Hematopoietic multipotent progenitor cell treated with erythropoietin and hydrocortisone succinate and interleukin-3 and kit ligand, for 17 days (in vitro differentiated cells): ENCODE results near the gene VEPH1.
"Not testable (repeated sequence)": the region's sequence is repeated elsewhere in the genome, so short reads cannot be mapped to it uniquely, and the experiment has no call there.

Source experiments
- DNase-seq: peaks from one replicate; pipeline ENCODE4 v3.0.0-alpha.2; 2015; ENCODE audit warnings: low spot score

The VEPH1 gene

DNA sequence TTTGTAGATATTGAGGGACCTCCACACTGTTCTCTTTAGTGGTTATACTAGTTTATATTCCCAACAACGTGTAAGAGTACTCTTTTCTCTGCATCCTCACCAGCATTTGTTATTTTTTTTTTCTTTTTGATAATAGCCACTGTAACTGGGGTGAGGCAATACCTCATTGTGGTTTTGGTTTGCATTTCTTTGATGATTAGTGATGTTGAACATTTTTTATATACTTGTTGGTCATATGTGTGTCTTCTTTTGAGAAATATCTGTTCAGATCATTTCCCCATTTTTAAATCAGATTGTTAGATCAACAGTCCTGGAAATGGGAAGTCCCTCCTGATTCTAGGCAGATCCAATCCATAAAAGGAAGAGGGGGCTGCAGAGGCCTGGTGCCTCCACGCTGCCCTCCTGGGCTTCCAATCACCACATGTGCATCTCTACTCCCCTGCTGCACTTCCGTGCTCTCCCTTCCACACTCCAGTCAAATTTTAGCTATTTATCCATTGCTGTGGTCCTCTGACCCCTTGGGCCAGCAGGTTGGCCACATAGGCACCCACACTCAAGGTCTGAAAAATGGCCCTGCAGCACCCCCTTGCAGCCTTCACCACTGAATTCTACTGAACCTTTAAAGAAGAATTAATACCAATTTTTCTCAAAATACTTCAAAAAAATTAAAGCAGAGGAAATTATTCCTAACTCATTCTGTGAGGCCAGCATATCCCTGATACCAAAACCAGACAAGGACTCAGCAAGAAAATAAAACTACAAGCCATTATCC, 154.7 kb downstream of the VEPH1 start:
- not testable (repeated sequence) for DNase-seq

DNA sequence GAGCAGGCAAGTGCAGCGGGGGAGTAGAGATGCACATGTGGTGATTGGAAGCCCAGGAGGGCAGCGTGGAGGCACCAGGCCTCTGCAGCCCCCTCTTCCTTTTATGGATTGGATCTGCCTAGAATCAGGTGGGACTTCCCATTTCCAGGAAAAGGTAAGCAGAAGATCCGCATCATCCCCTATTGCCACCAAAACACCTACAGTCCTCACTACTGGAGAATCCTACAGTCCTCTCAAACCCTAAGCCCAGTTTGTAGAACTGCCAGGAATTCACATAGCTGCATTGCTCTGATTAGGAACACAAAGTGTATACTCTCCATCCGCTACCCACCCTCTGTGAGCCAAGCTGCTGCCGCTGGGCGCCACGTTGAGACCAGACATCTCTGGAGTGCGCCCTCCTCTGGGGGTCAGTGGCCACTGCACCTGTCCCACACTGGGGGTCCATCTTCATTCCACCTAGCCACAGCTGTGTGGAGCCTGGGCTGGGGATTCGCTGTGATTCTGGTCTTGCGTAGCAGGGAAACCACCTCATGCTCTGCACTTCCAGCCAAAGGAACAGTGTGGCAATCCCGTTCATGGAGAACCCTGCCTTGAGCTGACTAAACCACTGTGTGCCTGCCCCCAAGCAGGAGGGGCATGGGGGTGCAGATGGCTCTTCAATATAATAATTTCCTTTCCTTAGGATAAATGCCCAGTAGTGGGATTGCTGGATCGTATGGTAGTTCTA, 155.5 kb downstream of the VEPH1 start:
- no peak for DNase-seq

DNA sequence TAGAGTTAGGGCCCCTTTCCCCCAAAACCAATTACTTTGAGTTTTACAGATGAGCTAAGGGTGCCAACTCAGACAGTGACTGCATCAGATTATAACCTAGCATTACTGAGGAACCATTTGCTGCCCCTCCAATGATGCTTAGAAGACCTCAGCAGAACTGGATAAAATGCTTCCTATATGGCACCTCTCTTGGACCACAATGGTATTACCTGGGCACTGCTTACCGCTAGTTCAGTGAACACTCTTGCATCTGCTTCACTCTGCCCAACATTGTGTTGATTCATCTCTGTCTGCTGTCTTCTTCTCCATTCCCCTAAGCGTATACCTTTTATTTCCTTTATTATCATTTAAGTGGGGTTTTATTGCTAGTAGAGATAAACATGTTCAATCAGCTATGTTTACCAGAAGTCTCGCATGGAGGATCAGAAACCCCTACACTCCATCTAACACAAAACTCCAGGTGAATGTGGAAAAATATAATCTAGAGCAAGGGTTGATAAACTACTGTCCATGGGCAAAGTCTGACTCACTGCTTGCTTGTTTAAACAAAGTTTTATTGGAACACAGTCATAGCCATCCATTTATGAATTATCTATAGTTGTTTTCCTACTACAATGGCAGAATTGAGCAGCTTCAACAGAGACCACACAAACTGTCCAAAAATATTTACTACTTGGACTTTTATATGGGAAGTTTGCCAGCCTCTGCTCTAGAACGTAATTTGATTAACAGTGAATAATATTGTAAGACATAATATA, 166.8 kb downstream of the VEPH1 start:
- no peak for DNase-seq

DNA sequence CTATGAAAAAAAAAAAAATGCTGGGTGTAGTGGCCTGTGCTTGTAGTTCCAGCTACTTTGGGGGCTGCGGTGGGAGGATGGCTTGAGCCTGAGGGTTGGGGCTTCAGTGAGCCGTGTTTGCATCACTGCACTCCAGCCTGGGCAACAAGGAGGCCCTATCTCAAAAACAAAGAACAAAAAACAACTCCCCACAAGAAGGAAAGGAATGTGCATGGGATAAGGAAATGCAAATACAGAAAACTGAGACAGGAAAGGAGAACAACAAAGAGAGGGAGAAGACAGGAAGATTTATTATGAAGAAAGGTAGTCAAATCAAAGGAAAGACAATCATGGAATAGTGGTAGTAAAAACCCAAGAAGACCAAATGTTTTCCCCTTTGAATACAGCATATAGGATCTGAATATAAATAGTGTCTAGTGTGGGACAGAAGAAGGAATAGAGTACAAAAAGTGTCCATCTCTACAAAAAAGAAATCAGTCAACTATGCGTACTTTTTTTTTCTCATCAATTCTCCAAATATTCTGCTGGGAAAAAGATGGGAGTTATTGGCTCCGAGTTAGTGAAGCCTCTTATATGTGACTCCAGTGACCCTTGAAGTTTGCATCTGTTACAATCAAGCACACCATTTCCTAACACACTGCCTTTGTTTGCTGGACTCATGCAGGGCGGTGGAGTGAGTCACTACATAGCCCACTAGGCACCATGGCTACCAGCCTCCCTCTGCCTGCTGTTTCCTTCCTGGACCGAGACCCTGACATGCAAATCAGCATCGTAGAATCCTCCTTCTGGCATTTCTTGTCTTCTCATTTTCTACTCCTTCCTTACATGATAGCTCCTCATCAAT, 167.8 kb downstream of the VEPH1 start:
- no peak for DNase-seq

DNA sequence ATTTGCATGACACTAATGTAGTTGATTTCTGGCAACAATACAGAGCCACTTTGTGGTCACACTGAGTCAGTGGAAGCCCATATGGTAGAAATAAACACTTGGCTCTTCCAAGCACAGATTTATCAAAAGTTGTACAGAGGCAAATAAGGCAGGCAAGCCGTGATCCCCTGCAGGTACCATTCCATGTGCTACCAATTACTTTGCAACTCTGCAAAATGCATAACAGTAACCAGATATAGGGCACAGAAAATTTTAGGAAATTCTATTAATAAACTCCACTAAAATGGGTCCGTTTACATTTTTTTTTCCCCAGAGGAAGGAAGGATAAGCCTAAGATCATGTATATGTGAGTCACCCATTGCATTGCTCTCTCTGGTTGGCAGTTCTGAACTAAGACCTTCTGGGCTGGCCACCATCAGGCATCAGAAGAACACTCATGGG, 169.6 kb downstream of the VEPH1 start:
- no peak for DNase-seq

DNA sequence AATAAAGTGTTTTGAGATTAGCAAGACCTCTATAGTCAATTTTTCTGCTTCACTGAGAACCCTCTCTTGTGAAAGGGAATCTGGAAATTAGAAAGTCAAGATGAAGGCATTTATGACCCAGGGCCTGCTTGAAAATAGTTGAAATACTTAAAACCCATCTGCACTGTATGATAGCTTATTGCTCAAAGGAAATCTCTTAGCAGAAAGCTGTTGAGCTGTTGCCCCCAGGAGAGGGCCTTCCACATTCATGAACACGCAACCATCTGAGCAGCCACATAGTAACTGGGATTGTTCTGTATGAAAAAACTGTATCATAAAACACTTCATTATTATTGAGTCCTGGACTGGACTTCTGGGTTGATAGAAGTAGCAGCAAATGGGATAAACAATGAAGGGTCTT, 173.0 kb downstream of the VEPH1 start:
- DNase-seq: no peak

DNA sequence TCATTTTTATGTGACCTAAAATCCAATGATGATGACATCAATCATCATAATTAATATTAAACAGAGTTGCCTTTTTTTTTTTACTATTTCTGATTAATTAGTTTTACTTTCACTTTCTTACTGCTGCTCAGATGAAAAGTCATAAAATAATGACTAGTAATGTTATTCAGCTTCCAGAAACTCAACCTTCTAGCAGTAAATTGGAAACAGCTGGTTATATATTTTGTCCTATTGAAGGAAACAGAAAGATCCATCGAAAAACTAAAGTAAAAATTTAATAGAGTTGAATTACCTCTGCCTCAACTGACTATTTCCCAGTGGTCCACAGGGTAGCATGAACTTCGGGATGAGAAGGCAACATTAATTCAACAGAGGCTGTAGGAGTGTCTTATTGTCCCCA, 173.7 kb downstream of the VEPH1 start:
- no peak for DNase-seq

DNA sequence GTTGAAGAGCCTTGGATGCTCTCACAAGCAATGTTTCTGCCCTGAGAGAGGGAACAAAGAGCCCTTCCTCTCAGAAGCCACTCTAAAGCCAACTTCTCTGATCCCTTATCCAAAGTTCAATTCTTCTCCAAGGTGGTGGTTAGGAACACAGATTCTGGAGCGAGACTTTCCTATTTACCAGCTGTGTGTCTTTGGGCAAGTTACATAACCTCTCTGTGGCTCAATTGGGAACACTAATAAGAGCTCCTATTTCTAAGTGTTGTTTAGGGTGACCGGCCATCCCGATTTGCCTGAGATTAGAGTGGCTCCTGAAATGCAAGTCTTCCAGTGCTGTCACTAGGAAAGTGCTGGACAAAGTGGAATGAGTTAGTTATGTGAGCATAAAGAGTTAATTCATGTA, 175.4 kb downstream of the VEPH1 start:
- DNase-seq: no peak

DNA sequence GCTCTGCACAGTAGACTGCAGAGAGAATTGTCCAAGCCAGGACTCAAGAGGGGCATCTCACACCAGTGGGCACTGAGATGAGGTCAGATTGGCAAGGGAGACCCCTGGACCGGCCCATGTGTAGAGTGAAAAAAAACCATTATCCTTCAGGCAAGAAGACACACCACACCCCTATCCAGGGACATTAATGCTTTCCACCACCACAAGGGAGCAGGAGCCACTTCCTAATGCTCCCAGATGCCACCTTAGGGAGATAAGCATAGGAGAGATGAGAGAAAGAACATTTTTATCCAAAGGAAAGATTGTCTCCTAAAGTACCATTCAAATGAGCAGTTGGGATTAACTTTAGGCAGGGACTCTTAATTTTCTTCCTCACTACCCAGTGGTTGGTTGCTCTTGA, 176.2 kb downstream of the VEPH1 start:
- no peak for DNase-seq

DNA sequence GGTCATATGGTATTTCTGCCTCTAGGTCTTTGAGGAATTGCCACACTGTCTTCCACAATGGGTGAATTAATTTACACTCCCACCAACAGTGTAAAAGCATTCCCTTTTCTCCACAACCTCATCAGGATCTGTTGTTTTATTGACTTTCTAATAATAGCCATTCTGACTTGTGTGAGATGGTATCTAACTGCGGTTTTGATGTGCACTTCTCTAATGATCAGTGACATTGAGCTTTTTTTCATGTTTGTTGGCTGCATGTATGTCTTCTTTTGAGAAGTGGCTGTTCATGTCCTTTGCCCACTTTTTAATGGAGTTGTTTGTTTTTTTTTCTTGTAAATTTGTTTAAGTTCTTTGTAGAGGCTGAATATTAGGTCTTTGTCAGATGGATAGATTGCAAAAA, 178.3 kb downstream of the VEPH1 start:
- DNase-seq: not testable (repeated sequence)

DNA sequence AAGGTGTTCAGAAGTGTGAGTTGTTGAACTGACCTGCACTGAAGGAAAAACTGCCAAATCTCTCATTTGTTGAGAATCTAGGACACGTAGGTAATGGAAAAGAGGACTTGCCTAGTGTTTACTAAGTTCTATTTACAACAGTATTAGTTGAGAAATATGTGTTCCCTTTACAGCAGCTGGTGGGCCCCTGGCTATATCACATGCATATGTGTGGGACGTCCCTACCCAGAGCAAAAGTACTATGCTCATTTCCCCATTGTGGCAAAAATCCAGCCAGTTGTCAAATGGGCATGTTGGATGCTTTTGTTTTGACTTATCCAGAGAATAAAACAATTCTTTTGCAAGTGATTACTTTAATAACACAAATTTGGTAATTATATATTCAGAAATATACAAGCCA, 179.9 kb downstream of the VEPH1 start:
- no peak for DNase-seq

DNA sequence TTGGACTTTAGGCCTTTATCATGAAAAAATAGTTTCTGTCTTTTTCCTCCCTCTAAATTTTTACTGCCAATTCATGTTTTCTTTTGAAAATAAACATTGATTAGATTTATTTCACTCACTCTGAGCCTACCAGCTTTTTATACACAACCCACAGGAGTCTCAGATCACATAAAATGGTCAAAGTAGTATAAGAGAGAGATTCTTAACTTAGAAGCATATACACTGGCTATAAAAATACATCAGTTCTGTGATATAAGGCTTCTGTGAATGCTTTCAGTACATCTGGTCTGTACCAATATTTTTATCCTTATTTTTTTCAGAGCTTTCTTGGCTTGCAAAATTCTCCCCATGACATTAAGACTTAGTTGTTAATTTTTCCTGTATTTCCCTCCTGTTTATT, 183.5 kb downstream of the VEPH1 start:
- DNase-seq: no peak

DNA sequence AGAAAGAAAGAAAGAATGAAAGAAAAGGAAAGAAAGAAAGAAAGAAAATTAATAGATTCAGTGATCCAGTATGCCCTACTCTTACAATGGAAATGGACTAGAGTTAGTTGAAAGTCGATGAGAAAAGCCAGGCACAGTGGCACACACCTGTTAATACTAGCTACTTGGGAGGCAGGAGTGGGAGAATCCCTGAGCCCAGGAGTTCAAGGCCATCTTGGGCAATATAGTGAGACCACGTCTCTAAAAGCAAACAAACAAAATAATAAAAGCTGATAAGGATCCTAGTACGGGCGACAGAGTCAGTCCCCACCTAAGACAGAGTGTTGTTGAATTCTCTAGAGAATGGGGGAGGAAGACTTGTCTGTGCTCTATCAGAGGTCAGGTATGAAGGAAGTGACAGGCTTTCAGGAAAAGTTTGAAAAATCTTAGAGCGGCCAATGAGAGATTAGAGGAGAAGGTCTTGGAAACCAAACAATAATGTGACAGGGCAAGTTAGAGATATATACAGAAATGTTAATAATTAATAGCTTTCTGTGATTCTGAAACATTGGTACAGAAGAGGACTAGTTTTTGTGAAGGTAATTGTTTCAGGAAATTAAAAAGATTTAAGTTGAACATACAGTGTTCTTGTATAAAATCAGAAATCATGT, 184.5 kb downstream of the VEPH1 start:
- DNase-seq: no peak

DNA sequence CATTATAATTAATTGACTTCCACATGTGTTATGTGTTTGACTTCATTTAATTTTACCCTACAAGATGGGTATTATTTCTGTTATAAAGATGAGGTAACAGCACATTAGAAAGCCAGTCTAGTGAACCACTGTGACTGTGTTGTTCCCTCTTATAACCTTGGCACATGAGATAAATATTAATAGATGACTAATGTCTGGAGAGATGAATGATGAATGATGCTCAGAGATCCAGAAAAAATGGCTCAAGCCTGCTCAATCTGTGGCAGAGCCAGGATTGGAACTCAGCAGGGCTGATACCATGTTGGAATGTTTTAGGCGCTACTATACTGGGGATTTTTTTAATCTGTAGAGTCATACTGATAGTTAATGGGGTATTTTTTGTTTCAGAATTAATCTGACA, 185.3 kb downstream of the VEPH1 start:
- no peak for DNase-seq

DNA sequence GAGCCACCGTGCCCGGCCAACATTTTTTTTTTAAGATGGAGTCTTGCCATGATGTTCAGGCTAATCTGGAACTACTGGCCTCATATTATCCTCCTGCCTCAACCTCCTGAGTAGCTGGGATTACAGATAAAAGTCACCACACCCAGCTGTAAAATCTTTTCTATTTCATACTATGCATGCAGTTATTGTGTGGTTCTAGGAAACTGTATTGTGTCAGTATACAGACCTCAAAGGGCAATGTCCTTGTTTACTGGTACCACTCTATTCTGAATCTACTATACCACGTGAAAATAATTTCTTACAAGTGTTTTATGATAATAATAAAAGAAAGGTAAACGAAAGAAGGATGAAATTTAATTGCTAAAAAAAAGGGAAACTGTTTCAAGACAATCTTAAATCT, 190.0 kb downstream of the VEPH1 start:
- no peak for DNase-seq

DNA sequence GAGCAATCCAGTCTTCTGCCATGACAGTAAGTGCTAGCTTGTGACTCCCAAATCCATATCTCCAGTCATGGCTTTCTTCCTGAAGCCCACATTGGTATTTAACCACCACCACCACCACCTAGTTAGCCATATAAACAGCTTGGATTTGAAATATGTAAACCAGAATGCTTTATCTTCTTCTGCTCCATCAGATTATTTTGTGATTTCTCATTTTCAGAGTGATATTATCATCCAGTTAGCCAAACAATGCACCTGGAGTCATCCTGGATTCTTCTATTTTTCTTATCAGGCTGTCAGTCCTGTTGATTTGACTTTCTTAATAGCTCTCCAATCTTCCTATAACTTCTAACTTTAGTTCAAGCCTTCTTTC, 190.9 kb downstream of the VEPH1 start:
- DNase-seq: no peak

DNA sequence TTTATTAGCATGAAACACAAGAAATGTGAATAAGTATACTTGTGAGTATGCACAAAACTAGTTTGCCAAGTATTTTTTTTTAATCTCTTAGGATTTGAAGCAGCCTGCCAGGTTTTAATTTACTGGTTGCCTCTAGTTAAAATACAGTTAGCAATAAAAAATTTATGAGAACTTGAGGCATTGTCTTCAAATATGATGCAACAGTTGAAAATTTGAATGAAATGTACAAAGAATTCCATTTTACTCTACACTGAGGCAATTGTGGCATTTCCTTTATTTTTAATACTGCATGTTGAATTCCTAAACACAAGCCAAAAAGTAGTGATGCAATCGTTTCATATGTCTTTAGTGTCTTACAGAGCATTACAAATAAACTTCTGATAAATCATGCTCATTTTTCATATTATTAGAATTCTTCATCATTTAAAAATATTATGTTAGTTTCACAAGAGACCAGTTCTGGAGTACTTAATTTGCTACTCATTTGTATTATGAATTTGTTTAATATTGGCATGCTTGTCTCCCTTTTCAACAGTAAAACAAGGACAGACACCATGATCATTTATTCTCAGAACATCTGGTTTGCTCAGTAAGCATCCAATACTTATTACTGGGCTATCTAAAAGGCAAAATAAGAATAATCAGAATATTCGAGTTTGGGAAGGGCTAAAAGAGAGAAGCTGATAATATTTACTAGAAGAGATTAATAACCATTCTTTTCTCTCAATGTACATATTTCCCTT, 191.4 kb downstream of the VEPH1 start:
- no peak for DNase-seq

DNA sequence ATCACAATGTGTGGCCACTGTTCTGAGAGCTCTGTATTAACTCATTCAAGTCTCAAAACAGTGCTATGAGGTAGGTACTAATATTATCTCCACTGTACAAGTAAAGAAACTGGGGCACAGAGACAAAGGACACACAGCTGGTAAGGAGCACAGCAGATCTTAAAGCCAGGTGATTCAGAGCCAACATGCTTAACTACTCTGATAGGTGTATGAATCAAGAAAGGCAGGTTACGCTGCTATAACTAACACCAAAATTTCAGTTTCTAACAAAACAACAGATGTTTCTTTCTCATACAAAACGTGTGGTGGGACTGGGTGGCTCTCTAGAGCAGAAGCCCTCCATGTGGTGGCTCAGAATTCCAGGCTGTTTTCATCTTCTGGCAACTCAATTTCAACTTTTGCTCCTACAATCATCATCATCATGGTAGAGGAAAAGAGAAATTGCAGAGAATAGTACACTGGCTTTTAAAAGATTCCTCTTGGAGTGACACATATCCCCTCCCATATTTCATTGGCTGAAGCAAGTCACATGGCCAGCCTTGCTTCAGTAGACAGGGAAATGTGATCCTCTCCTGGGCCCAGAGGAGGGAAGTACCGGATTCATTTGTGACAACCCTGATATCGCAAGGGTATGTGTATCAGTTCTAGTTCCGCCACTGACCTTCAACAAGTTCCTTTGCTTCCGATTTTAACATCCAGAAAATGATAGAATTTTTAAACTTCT, 192.7 kb downstream of the VEPH1 start:
- DNase-seq: no peak

DNA sequence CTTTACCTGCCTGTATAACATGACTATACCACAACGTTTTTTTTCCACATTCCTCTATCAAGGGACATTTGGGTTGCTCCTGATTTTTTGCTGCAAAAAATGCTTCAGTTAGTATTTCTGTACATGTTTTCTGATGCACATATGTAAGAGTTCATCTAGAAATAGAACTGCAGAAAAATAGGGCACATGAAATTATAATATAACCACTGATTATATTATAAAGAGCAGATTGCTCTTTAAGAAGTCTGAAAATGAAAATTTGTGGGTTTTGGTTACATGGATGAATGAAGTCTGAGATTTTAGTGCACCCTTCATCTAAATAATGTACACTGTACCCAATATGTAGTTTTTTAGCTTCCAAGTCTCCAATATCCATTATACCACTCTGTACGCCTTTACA, 196.7 kb downstream of the VEPH1 start:
- DNase-seq: no peak

DNA sequence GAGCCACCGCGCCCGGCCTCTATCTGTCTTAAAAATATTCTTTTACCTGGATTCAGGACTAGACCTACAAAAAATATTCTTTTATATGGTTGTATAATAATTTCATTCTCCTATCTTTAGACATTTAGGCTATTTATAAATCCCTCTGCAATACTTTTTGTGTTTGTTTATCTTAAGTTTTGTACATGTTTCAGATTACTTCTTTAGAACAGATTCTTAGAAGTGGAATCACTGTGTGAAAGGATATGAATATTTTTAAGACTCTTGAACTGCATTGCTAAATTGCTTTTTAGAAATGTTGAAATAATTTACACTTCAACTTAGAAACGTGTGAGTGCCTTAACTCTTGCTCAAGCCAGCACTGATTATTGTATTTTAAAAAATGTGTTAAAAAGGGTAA, 197.8 kb downstream of the VEPH1 start:
- no peak for DNase-seq
